Medulla oblongata (tissue), 1 donor: ENCODE measurements around the gene VPS11.
A peak's percentile ranks its signal among the peaks of the same experiment; 100 is the strongest.

Experiments
- DNase-seq: peaks from one replicate; pipeline ENCODE4 v3.0.0-alpha.2; 2015; ENCODE audit errors: extremely low spot score

The VPS11 gene

GRCh38 chr11:119081682-119082260 is 14.2 kb downstream of the VPS11 start:
- peak; percentile 91 for DNase-seq

DNA sequence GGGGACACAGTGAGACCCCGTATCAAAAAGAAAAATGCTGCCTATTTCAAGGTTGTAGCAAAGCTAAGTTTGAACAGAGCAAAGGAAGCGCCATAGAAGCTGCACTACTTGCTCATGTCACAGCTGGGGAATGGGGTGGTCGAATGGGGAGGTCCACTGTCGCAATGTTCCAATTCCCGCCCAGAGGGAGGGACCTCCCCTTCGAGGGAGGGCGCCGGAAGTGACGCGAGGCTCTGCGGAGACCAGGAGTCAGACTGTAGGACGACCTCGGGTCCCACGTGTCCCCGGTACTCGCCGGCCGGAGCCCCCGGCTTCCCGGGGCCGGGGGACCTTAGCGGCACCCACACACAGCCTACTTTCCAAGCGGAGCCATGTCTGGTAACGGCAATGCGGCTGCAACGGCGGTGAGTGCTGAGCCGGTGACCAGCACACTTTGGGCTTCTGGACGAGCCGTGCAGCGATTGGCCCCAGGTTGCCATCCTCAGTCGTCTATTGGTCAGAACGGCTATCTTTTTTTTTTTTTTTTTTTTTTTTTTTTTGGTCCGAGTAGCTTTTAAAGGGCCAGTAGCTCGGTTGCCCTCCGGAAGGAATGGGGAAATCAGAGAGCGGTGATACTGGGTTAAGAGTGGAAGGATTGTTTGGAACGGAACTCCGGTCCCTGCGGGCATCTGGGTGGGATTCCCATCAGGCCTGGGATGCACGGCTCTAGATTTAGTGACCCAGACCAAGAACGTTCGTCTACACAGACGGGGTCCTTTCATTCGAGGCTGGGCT is 17.2 kb downstream of the VPS11 start, which contains the start of gene HMBS:
TSS of gene HMBS (plus strand) at position 219 of the 774 bp plus-strand sequence. CDS start at position 372, 153 bp downstream.
- DNase-seq: peak; percentile 98

- DNase-seq: no peak
These were observed 17.8 kb downstream of the VPS11 start for GRCh38 chr11:119085437-119085847.

DNA sequence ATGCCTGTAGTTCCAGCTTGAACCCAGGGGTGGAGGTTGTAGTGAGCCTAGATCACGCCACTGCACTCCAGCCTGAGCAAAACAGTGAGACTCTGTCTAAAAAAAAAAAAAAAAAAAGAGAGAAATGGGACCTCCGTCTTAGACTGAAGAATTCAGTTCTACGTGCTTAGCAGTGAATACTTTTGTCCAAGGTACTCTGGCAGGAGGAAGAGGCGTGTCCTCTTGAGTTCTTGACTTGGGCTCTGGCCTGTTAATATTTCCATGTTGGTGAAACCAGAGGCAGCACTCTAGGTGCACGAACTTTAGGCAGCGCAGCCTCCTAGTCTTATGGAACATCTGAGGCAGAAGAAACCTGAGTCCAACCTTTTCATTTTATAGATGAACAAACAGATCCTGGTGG is 19.5 kb downstream of the VPS11 start:
- no peak for DNase-seq

DNA sequence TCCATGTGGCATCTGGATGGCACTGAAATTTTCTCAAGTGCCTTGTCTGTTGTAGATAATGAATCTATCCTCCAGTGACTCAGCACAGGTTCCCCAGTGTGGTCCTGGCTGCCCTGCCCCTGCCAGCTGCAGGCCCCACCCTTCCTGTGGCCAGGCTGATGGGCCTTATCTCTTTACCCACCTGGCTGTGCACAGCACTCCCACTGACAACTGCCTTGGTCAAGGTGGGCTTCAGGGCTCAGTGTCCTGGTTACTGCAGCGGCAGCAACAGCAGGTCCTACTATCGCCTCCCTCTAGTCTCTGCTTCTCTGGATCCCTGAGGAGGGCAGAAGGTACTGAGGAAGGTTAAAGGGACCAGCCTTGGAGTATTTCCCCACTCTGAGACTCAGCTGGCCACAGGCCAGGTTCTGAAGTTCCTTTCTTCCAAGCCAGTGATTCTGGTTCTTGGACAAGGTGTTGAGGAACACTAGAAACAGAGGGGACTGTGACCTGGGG is 20.2 kb downstream of the VPS11 start:
- no peak for DNase-seq

DNA sequence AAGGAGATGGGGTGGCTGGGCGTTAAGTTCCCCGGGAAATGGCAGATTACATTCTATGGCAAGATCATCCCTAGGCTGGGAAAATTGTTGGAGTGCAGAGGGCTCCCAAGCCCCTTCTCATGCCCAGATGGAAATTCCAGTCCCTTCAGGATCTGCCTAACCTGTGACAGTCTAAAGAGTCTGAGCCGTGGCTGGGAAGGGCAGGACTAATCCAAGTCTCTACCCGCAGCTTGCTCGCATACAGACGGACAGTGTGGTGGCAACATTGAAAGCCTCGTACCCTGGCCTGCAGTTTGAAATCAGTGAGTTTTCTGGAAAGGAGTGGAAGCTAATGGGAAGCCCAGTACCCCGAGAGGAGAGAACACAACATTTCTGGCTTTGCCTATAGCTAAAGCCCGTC is 20.8 kb downstream of the VPS11 start:
- DNase-seq: no peak

- no peak for DNase-seq
These were observed 21.7 kb downstream of the VPS11 start for GRCh38 chr11:119089319-119089718.

DNA sequence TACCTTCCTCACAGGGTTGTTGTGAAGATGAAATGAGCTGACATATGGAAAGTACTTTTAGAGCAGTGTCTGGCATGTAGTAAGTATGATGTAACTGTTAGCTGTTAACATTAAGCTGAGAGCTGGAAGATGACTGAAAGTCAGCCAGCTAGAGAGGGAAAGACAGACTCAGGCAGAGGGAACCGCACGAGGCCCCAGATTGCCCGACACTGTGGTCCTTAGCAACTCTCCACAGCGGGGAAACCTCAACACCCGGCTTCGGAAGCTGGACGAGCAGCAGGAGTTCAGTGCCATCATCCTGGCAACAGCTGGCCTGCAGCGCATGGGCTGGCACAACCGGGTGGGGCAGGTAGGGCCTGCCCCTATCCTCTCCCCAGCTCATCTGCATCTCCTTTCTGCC is 23.6 kb downstream of the VPS11 start:
- no peak for DNase-seq

DNA sequence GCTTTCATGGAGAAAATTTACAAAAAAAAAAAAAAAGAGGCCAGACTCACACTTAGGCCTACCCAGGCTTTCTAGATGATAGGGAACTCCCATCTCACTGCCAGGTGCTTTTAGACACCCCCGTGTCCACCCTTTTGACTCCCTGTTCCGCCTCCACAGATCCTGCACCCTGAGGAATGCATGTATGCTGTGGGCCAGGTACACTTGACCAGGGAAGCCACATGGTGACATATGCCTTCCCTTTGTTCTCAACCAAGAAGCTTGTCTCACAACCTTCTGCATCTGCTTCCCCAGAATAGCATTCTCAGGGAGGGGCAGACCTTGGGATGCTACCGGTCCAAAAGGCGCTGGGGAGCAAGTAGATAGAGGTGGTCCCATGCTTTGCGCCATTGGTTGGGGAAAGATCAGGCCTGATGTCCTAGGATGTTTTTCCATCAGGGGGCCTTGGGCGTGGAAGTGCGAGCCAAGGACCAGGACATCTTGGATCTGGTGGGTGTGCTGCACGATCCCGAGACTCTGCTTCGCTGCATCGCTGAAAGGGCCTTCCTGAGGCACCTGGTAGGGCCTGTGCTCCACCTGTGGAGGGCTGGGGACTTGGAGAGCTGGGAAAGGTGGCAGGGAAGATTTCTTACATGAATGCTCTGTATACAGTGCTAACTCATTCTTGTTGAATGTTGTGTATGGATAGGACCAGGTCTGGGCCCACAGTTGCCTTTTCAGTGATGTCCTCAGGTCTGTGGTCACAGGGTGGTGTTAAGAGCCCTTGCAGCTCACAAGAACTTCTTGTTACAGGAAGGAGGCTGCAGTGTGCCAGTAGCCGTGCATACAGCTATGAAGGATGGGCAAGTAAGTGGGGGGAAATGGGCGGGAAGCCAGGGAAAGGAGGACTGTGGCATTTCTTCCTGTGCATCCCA is 24.6 kb downstream of the VPS11 start:
- no peak for DNase-seq

DNA sequence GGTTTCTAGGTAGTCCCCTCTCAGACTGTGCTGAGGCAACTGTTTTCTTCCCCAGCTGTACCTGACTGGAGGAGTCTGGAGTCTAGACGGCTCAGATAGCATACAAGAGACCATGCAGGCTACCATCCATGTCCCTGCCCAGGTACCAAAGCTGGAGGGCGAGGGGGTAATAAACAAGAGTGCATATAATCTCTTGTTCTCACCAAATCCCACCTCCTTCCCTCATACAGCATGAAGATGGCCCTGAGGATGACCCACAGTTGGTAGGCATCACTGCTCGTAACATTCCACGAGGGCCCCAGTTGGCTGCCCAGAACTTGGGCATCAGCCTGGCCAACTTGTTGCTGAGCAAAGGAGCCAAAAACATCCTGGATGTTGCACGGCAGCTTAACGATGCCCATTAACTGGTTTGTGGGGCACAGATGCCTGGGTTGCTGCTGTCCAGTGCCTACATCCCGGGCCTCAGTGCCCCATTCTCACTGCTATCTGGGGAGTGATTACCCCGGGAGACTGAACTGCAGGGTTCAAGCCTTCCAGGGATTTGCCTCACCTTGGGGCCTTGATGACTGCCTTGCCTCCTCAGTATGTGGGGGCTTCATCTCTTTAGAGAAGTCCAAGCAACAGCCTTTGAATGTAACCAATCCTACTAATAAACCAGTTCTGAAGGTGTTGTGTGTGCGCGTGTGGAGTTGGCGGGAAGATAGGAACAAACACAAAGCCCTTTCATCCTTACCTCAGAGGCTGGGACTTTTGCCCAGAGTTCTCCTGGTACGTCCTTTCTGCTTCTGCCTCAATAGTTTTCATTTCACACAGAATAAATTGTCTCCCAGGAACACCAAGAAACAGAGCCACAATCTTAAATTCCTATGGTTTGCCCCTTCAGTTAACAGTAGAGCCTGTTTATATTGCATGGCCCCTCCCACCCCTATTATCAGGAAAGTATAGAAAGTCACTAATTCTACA is 25.5 kb downstream of the VPS11 start:
- DNase-seq: peak; percentile 69

- DNase-seq: no peak
These were observed 26.6 kb downstream of the VPS11 start for GRCh38 chr11:119093942-119094815.

DNA sequence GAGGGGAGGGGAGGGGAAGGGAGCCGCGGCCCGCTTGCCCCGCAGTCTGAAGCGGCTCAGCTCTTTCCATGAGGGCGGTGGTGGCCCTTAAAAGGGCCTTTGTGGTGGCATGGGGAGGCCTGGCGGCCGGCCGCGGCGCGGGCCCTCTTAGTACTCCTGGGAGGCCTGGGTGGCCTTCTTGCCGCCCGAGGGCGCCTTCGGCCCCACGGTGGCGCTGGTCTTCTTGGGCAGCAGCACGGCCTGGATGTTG is 27.1 kb downstream of the VPS11 start:
- peak; percentile 88 for DNase-seq

- peak; percentile 100 for DNase-seq
These were observed 27.7 kb downstream of the VPS11 start for GRCh38 chr11:119095066-119095880.

- DNase-seq: no peak
These were observed 32.1 kb downstream of the VPS11 start for GRCh38 chr11:119099711-119100110.

GRCh38 chr11:119100246-119100970 is 32.8 kb downstream of the VPS11 start:
- no peak for DNase-seq

DNA sequence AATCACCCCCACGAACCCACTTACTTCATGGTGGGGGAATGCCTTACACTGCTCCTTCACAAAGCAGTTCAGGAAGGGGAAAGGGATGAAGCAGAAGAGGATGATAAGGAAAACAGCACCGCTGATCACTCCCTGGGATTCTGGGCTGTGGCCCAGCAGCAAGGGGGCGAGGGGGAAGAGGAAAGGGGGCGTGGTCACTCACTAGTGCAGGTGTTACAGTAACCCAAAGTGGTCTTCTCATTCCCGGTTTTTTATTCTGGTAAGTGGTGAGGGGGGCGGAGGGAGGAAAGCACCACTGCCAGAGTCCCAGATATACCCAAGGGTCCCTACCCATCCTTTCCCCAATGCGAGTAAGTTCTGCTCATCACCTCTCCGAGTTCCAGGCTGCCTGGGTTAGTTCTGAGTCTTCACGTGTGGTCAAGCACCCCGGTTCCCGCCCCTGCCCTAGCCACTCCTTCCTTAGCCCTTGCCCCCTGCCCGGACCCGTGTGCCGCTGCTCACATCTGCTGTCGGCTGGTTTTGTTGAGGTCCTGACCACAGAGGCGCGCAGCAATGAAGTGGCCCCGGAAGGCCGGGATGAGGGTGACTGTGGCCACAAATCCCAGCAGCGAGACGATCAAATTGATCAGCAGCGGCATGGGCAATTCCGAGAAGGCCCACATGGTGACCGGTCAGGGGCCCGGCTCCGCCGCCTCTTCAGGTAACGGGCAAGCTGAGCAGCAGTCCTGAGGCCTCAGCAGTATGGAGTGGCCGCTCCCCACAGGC is 33.6 kb downstream of the VPS11 start:
- no peak for DNase-seq

DNA sequence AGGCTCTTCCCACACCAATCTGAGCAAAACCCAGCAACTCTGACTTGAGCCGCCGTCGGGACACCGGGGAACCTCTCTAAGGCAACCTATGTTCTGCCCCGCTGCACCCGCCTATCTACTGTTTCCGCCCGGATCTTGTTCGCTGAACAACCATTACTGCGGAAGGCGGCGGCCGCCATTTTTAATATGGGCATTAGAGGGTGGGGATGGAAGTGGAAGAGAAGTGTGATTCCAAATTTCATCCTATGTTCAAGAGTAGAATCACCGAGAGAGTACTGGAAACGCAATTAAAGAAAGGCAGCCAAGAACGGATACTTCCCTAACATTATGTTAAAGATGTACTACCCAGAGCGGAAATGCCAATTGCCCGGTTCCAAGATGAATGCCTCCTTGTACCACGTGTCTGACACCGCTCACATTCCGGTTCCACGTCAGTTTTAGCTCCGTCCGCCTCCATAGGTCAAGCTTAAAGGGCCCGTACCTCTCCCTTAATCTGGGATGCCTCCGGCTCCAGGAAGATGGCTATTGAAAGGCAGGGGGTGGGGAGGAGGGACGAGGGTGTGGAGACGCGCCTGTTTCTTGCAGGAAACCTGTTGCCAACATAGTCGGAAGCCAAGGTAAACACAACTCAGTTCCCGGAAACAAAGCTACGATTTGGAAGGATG is 34.3 kb downstream of the VPS11 start, which contains the start of gene DPAGT1:
TSS of gene DPAGT1 (minus strand) at position 95 of the 665 bp plus-strand sequence. CDS start 198 bp downstream, outside the sequence.
- peak; percentile 97 for DNase-seq
